COLO829 (cell line): ENCODE measurements around the gene GNAT1.

Experiments
- DNase-seq: peaks from one replicate; pipeline ENCODE4 v3.0.0; 2012; ENCODE audit warnings: low spot score

GNAT1 gene

DNA sequence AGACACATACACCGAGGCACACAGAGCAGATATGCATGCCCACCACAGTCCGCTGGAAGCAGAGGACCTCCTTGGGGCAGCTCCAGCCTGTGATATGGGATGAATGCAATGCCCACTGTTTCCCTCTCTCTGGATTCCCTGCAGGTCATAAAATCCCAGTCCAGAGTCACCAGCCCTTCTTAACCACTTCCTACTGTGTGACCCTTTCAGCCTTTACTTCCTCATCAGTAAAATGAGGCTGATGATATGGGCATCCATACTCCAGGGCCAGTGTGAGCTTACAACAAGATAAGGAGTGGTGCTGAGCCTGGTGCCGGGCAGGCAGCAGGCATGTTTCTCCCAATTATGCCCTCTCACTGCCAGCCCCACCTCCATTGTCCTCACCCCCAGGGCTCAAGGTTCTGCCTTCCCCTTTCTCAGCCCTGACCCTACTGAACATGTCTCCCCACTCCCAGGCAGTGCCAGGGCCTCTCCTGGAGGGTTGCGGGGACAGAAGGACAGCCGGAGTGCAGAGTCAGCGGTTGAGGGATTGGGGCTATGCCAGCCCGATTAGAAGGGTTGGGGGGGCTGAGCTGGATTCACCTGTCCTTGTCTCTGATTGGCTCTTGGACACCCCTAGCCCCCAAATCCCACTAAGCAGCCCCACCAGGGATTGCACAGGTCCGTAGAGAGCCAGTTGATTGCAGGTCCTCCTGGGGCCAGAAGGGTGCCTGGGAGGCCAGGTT lies at the start of gene GNAT1:
TSS of gene GNAT1 (plus strand) at position 675 of the 725 bp plus-strand sequence. CDS start 116 bp downstream, outside the sequence.
- no peak for DNase-seq

DNA sequence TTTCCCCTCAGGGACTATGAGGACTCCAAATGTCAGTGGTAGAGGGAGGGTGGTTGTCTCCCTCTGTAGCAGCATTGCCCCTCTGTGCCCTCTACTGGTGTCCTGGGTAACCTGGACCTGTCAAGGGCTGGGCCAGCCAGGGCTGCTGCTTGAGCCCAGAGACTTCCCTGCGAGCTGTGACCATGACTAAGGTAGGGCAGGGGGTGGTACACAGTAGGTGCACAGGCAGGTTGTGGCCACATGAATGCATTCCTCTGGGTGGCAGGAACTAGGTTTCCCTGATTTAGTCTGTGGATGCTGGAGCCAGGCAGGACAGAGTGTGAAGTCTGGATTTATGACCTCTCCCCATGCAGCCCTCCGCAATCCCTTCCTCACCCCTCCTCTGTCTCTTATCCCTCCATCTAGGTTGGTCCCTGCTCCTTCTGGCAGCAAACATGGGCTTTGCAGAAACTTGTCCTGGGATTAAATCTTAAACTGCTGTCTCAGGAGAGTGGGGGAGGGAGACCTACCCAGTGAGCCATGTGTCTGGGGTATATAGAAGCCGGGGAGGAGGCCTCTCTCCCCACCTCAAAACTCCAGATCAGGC lies 45.0 kb upstream of the GNAT1 start:
- DNase-seq = no peak

DNA sequence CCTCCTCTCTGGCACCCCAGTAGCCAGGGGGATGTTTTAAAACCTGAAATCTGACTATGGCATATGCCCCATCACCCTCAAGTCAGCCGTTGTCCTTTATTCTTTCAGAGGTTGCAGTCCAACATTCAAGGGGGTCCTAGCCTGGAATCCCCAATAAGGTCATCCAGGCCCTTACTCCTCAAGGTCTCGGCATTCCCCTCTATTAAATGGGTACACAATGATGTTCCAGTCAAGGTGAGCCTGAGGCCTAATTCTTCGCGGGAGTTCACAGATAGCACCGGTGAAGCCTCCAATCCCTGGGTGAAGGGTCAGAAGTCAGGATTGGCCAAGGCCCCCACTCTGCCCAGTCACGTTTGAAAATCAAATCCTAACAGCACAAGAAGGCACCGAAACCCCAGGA lies 44.4 kb upstream of the GNAT1 start:
- DNase-seq = no peak

DNA sequence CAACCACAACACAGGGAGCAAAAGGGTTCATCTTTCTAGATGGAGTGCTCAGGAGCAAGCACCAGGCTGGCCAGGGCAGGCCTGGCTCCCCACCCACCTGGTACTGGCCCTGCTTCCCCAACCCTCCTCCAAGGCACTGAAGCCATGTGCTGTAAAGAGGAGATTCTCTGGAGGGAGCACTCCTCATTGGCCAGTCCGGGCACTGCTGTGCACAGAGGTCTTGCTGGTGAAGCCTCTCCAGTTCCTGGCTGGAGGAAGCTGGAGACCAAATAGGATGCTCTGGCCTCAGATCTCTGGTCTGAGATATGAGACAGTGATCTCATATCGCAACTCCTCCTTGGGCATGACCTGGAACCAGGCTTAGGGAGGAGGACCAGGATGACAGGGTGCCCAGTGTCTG lies 44.0 kb upstream of the GNAT1 start:
- no peak for DNase-seq

DNA sequence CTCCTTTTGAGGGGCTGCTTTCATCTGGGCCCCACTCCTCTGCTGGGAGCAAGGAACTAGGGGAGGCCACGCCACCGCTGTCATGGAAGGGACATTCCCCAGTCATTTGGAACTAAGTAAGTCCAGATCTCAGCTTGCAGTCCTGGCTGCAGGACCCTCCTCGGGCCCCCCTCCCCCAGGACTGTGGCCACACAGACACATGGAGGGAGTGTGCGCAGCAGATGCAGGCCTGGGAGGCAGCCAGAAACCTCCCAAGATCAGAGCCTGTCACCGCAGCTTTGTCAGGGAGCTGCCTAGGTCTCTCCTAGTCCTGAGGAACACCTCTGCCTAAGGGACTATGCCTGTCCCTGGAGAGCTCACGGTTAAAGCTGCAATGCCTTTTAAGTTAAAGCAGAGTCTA lies 43.5 kb upstream of the GNAT1 start:
- no peak for DNase-seq

DNA sequence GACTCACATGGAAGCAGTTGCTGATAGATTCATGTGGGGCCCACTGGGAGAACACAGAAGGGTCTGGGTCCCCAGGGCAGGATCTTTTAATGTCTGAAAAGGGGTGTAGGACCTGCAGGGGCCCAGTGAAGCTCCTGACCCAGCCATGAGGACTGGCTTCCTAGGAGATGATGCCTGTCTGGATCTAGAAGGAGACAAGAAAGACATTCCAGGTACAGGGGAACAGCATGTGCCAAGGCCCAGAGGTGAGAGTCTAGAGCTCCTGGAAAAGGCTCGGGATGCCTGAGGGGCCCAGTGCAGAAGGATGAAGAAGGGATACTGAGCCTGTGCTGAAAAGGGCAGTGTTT lies 41.0 kb upstream of the GNAT1 start:
- no peak for DNase-seq

DNA sequence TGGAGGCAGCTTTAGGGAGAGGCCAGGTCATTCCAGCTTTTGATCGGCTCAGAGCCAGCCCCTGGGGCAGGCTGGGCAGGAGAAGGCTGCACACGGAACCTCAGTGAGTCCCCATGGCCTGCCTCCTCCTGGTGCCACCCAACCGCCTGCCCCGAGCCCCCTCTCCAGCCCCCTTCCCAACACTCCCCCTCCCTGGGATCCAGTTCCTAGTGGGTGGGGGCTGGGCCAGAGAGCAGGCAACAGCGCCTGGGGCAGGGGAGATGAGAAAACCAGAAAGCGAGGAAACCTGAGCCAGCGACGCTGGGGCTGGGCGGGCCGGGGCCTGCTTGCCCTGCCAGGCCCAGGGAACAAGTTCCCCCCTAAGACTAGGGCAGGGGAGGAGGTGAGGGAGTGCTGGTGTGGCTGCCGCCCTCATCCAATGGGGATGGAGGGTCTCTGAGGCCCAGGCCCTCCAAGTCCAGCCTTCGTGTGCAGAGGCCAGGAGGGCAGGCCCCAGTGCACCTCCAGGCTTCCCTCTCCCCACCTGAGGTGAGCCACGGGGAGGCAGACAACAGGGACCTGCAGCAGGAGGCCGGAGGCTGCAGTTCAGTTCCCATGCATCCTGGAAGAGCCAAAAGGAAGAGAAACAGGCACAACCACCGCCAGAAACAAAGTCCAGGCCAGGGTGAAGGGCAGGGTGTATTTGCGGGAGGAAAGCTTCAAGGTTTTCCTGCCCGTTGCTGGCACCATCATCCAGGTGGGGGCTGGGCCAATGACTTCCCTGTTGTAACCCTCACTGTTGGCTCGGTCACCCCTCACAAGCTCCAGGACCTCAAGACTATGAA lies 40.3 kb upstream of the GNAT1 start:
- no peak for DNase-seq

DNA sequence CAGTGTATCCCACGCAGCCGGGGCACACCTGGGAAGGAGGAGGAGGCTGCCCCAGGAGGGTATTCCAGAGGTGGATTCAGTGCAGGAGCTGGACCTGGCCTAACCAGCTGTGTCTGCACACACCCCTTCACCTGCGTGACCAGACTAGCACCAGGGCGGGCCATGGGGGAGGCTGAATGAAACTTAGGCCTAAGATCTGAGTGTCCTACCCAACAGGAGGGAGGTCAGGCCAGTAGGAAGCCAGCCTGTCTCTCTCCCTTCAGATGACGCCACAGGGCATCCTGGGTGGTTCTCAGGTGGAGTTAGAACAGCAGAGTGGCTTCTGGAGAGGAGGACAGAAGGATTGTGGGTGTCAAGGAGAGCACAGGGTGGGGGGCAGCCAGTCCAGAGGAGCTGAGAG lies 39.7 kb upstream of the GNAT1 start:
- DNase-seq = no peak

DNA sequence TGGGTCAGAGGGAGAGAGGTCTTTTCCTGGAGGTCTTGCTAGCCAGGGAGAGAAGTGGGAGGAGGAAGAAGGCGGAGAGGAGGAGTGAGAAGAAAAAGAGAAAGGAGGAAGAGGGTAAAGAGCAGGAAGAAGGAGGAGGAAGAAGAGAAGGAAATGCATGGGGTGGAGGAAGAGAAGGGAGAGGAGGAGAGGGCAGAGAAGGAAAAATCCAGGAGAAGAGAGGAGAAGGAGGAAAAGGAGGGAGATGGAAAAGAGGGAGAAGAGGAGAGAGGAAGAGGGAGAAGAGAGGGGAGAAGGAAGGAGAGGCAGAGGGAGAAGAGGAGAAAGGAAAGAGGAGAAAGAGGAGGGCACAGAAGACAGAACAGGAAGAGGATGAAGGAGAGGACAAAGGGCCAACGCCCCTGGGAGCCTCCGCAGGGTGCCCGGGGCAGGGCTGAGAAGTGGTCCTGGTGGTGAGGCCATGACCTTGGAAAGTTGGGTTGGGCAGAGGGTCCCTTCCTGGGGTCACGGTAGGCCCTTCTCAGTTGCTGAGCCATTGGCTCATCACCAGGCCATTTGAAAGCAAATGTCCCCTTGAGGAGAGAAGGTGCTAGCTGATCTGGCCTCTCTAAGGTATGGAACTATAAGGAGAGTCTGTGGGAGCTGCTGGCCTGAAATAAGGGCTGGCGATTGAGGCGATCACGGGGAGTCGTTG lies 37.5 kb upstream of the GNAT1 start:
- no peak for DNase-seq

DNA sequence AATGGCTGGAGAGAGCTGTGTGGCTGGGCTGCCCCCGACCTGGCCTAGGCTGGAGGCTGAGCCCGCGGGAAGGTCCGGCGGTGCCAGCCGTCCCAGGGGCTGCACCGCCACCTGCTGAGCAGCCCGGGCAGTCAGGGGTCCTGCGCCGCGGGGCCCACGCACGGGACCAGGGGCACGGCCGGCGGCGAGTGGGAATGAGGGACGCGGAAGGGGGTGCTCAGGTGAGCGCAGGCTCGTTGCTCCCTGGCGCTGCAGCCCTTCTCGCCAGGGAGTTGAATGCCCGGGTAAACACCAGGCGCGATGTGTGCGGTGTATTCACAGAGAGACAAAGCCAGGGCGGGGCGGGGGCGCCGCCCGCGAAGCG lies 37.0 kb upstream of the GNAT1 start:
- peak; percentile 45 for DNase-seq

DNA sequence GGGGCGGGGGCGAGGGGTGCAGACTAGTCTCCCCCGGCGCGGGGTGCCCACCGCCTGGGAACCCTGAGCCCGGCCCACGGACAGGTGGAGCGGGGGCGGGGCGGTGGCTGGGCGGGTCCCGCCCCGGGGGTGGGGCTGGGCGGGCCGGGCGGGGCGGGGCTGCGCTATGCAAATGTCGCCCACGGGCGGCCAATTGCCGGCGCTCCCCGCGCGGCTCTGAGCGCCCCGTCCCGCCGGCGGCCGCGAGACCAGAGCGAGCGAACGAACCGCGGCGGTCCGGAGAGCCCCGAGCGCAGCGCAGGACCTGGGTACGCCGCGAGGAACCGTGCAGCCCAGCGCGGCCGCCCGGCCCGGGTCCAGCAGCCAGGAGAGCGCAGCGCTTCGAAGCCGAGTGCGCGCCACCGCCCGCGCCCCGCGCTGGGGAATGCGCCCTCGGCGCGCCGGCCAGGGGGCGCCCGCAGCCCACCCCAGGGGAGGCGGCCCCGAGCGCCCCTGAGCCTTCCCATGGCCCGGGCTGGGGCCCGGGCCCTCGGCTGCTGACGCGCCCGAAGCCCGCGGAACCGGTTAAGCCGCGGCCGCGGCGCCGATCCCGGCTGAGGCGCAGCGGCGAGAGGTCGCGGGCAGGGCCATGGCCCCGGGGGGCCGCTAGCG lies 36.4 kb upstream of the GNAT1 start, which contains the start of gene SEMA3F:
TSS of gene SEMA3F (plus strand) at position 485 of the 651 bp plus-strand sequence. CDS start 4,299 bp downstream, outside the sequence.
- peak; percentile 82 for DNase-seq

DNA sequence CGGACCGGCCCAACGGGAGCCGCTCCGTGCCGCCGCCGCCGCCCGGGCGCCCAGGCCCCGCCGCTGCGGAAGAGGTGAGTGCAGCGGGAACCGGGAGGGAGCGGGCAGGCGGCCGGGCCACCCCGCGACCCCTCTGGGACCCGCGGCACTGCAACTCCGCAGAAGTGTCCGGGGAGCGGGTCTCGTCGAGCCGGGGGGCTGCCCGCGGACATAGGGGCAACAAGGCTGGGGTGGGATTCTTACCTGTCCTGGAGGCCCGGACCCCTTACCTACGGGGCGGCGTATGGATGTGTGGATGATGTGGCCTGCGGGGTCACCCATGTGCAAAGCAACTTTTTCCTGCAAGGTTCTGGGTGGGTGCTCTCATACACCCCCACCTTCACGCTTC lies 35.9 kb upstream of the GNAT1 start:
- no peak for DNase-seq

DNA sequence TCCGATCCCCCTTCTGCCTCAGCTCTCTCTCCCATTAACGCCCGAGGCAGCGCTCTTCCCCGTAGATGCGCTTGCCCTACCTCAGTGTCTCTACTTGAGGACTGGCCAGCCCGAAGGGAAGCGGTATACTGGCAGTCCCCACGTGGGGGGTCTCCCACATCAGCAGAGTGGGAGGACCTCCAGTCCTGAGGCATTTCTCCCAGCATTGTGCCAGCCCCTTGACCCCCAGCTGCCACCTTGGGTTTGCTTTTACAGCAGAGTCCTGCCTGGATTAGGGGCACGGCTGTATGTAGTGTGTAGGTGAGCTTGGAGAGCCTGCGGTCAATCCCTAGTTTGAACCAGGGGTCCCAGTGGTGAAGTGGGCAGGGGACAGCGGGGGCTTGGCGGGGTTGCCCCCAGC lies 35.5 kb upstream of the GNAT1 start:
- no peak for DNase-seq

DNA sequence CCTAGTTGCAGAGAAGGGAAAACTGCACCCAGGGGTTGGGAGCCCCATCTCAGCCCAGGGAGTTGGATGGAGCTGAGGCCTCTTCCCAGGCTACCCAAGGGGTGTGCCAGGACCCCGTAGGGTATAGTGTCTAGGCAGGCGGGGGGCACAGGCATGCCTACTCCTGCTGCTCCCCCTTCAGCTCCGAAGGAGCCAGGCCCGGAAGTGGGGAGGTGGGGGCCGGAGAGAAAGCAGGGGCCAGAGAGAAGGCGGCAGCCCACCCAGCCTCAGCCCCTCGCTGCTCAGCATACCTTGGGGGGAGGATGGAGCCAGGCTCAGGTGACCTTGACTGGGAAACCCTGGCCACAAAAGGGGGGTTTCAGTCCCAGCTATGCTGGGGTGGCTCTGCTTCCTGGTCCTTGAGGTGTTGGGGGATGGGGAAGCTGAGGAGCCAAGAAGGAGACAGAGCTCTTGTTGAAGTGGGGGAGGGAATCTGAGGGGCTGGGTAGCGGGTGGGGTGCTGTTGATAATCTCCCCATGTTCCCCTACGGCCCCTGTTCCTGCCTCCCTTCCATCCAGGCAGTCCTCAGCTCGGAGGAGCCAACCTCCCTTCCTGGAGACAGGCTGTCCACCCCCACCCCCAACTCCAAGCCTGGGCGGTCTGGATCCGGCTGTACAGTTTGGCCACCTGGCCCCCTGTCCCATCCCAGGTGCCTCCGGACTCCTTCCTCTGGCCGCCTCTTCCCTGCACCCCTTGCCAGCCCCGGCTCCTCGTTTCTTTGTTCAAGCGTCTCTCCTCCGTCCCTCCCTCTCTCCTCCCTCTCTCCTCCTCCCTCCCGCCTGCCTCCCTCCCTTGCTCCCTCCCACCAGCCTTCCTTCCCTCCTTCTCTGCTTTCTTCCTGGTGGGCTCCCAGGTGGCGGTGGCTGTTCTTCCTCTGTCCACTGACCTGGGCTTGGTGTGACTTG lies 34.6 kb upstream of the GNAT1 start:
- no peak for DNase-seq

DNA sequence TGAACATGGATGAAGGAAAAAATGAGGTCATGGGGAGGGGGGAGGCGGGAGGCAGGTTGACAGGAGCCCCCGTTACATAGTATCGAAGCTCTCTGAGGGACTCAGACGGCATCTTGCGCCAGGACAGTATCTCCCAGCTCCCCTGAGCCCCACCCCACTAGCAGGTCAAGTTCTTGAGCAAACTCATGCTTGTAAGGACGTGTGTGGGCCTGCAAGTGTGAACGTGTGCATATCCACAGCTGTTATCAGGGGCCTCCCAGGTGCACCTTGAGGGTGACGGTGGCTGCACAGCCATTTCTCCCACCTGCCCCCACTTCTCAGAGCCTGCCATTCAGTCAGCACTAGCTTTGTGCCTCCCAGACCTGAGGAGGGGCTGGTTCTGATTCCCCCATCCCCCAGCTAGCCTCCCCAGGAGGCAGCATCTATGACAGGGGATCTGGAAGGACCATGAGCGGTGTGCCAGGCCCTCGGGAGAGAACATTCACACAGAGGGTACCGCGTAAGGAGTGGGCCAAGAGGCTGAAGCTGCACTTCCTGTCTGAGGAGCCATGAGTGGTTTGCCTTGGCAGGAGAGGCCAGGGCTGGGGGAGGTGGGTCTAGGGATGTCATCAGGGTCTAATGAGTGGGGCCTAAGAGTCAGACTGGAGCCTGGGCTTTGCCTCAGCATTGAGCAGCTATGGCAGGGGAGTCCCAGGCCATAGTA lies 33.4 kb upstream of the GNAT1 start:
- no peak for DNase-seq

DNA sequence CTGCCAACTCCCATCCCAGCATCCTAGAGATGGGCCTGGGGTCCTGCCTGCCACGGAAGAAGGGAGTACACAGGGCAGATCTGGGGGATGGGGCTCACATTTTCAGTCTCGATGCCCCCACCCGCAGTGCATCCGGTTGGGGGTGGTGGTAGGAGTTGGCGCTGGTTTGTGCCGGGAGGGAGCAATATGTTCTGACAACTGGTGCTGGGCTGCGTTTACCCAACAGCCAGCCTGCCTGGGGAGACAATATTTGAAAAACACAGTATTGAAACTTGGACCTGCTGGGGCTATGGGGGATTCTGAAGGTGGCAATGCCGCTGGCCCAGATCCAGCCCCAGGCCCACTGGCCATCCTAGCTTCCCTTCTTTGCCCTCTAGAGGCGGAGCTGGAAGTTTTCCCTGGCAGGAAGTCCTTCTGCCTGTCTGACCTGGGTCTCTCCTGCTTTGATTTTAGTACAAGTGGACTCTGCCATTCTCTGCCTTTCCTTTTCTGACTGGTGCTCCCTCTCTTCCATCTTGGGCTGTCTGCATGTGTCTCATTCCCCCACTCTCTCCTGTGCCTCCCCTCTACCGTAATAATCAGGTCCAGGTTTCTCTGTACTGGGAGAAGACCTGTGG lies 32.8 kb upstream of the GNAT1 start:
- DNase-seq = no peak

DNA sequence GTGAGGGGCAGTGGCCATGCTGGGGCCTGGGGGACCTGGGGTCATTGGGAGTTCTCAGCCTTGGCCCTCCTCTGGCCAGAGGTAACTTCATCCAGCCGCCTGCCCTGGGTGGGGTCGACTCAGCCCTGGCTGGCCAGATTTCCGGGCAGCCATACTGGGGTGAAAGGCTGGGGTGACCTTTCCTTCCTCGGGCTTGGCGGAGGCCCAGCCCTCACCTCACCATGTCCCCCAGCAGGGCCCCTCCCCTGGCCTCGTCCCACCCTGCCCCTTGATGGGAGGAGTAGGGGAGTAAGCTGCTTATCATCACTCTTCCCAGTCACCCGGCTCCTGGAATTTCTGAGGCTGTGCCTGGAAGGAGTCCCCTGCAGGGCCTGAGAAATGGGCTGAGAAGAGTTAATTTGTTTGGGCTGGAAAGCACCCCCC lies 30.8 kb upstream of the GNAT1 start:
- DNase-seq = no peak

DNA sequence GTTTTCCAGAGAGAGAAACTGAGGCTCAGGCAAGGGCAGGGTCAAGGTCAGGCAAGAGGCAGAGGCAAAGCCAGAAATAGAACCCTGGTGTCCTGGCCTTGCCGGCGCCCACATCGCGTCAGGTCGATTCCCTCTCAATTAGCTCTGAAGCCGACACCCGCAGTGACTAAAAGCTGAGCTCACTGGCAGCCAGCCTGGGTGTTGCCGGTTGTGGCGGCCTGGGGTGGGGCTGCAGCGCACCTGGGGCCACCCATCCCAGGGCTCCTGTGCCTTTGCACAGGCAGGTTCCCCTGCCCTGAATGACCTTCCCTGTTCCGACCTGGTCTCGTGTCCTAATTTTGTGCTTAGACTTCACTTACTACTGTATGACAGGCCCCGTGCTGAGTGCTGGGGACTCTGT lies 30.1 kb upstream of the GNAT1 start:
- no peak for DNase-seq

DNA sequence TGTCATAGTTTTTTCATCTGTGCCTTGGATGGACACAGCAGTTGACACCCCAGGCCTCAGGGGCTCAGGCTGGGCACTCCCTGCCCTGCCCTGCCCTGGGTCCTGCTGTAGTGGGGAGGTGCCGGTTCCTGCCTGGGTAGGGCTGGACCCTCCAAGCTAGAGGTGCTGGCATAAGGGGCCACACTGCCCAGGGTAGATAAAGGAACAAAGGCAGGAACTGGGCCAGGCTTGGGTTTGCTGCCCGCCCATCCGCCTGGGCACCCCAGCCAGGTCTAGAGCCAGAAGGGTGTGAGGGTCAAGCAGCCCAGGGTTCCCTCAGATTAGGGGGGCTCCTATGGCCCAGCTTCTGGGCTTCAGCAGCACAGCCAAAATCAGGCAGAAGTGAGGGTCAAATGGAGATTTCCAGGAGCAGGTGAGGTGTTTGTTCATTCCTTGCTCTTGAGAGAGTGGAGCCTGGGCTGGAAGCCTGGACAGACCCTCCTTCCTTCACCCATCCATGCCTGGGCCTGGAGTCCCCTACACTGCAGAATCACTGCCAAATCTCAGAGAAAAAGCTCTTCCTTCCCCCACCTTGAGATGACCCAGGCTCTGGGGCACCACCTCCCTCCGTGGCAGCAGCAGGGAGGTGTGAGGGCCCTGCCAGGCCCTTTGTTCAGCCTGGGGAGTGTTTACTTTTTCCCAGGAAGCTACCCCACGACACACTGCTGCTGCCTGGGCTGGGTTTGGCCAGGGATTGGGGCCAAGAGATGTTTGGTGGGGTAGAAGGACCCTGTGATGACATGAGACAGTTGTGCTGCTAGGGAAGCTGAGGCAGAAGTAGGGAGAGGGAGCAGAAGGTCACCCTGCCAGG lies 29.2 kb upstream of the GNAT1 start:
- no peak for DNase-seq
